Endodermal cell (in vitro differentiated cells): ENCODE results near the gene ATXN10. TPM values are rescaled to one million over a fixed set of nuclear protein-coding genes. Genes with fewer than 3 reads are reported as not detected.

Source experiments
- DNase-seq: peaks from one replicate; pipeline ENCODE4 v3.0.0-alpha.2; 2017
- H3K27ac ChIP-seq: 2 replicates; pipeline ENCODE4 v1.5.1; 2013; ENCODE audit warnings: mild to moderate bottlenecking, low read depth, low read length, moderate library complexity
- H3K27me3 ChIP-seq: 2 replicates; pipeline ENCODE4 v1.6.1; 2013; ENCODE audit warnings: mild to moderate bottlenecking, low read length, moderate library complexity; ENCODE audit not compliant: insufficient read depth, control insufficient read depth, poor library complexity, severe bottlenecking
- H3K36me3 ChIP-seq: 2 replicates; pipeline ENCODE4 v1.7.0; 2013; ENCODE audit warnings: mild to moderate bottlenecking, low read length, moderate library complexity; ENCODE audit not compliant: control insufficient read depth, insufficient read depth
- H3K4me1 ChIP-seq: one replicate; pipeline ENCODE4 v1.7.0; 2013; ENCODE audit warnings: low read length; ENCODE audit not compliant: control insufficient read depth, insufficient read depth
- H3K4me3 ChIP-seq: 2 replicates; pipeline ENCODE4 v1.5.1; 2013; ENCODE audit warnings: mild to moderate bottlenecking, low read length, moderate library complexity
- H3K9ac ChIP-seq: 2 replicates; pipeline ENCODE4 v1.6.1; 2013; ENCODE audit warnings: mild to moderate bottlenecking, low read length, moderate library complexity; ENCODE audit not compliant: poor library complexity, severe bottlenecking; ENCODE audit errors: extremely low read depth
- H3K9me3 ChIP-seq: 2 replicates; pipeline ENCODE4 v1.6.1; 2013; ENCODE audit warnings: mild to moderate bottlenecking, low read length, moderate library complexity; ENCODE audit not compliant: control insufficient read depth
- H3K27ac Mint-ChIP-seq: 2 replicates; pipeline ENCODE4 v1.8.0; 2020; ENCODE audit warnings: mixed read lengths
- H3K27me3 Mint-ChIP-seq: 2 replicates; pipeline ENCODE4 v1.8.0; 2021; ENCODE audit warnings: mild to moderate bottlenecking, mixed read lengths; ENCODE audit not compliant: insufficient read depth
- H3K36me3 Mint-ChIP-seq: 2 replicates; pipeline ENCODE4 v1.8.0; 2020; ENCODE audit warnings: low read depth, mixed read lengths
- H3K4me1 Mint-ChIP-seq: 2 replicates; pipeline ENCODE4 v1.8.0; 2020; ENCODE audit warnings: mixed read lengths
- H3K4me3 Mint-ChIP-seq: 2 replicates; pipeline ENCODE4 v1.8.0; 2020; ENCODE audit warnings: mild to moderate bottlenecking, moderate library complexity, mixed read lengths
- H3K9me3 Mint-ChIP-seq: 2 replicates; pipeline ENCODE4 v1.8.0; 2020; ENCODE audit warnings: mild to moderate bottlenecking, mixed read lengths
- WGBS, 2 experiments: methylation state at CpG; one replicate each; pipeline versions ENCODE4 v1.1.5 to v1.1.7; 2013; ENCODE audit warnings: missing lambda C conversion rate in 2 of 2, mixed read lengths in 1 of 2; ENCODE audit not compliant: insufficient coverage in 1 of 2, insufficient read length in 1 of 2; 5-methylcytosine and 5-hydroxymethylcytosine counted together
- total RNA-seq, 2 donors: library from RNA; stranded (reverse); fragmentation: NEBNext Ultra II Directional in 1 of 2; extraction: Animal tissue kit (Norgen Biotek cat#: 25700) in 1 of 2; gene quantifications; 2 replicates in 1 of 2; 3 replicates in 1 of 2; pipeline ENCODE4 v1.2.1, GENCODE V29; 2021
- TF ChIP-seq, protein P1 (sequence below): fragments of 200-600 bp; sonication (generic); conservative IDR thresholded peaks from 2 replicates; pipeline ENCODE4 v1.5.0; 2021; ENCODE audit warnings: antibody characterized with exemption, mild to moderate bottlenecking

Gene ATXN10
- total RNA-seq, 2 donors from 2014 or later = 223 to 266 TPM

DNA sequence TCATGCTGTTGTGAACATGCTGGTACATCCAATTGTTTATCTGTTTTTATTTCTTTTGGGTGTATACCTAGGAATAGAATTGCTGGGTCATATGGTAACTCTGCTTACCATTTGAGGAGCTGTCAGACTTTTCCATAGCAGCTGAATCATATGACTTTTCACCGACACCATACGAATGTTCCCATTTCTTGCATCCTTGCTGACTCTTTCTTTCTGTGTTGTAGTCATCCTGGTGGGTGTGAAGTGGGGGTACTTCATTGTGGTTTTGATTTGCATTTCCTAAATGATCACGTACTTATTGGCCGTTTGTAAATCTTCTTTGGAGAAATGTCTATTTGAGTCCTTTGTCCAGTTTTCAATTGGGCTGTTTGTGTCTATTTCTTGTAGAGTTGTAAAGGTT is 26.5 kb downstream of the ATXN10 start:
- H3K36me3 ChIP-seq = peaks cover 74% of the 10 kb centered on the region
- no peaks in the 10 kb centered on the region for H3K27me3 Mint-ChIP-seq
- no peak overlapping the region for H3K27ac Mint-ChIP-seq
- H3K27ac ChIP-seq = no peak overlapping the region
- no peak overlapping the region for H3K4me3 ChIP-seq
- no peaks in the 10 kb centered on the region for H3K4me1 ChIP-seq
- TF ChIP-seq, protein P1, sequence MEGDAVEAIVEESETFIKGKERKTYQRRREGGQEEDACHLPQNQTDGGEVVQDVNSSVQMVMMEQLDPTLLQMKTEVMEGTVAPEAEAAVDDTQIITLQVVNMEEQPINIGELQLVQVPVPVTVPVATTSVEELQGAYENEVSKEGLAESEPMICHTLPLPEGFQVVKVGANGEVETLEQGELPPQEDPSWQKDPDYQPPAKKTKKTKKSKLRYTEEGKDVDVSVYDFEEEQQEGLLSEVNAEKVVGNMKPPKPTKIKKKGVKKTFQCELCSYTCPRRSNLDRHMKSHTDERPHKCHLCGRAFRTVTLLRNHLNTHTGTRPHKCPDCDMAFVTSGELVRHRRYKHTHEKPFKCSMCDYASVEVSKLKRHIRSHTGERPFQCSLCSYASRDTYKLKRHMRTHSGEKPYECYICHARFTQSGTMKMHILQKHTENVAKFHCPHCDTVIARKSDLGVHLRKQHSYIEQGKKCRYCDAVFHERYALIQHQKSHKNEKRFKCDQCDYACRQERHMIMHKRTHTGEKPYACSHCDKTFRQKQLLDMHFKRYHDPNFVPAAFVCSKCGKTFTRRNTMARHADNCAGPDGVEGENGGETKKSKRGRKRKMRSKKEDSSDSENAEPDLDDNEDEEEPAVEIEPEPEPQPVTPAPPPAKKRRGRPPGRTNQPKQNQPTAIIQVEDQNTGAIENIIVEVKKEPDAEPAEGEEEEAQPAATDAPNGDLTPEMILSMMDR = no peak
- H3K4me3 Mint-ChIP-seq = no peak overlapping the region
- no peaks in the 10 kb centered on the region for H3K27me3 ChIP-seq
- peaks cover 64% of the 10 kb centered on the region for H3K36me3 Mint-ChIP-seq
- WGBS, 2 experiments = 92 to 94% methylated on average over 2 to 4 of the region's 4 CpGs
- no peak overlapping the region for H3K9ac ChIP-seq
- H3K4me1 Mint-ChIP-seq = peaks cover 8% of the 10 kb centered on the region
- peaks cover 8% of the 10 kb centered on the region for H3K9me3 ChIP-seq
- no peaks in the 10 kb centered on the region for H3K9me3 Mint-ChIP-seq
- DNase-seq = no peak

DNA sequence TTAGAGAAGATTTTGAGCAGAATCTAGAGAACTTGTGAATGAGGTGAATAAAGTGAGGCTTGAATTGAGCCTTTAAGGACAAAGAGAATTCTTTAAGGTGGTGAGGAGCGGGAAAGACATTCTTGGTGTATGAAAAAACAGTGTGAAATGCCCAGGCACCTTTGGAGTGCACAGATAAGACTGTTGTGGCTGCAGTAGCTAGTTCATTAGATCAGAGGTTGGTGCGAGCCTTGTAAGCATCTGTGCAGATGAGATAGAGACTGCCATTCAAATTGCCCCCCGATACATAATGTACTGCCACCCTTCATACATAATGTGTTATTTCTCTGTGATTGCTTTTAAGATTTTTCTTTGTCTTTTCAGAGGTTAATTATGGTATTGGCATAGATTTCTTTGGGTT is 31.3 kb downstream of the ATXN10 start:
- Histone ChIP-seq H3K9me3 (no peaks in the 10 kb centered on the region), H3K36me3 (peaks cover 73% of the 10 kb centered on the region), H3K4me3 (no peak overlapping the region), H3K27ac (no peak overlapping the region), H3K27me3 (no peaks in the 10 kb centered on the region), H3K9ac (no peak overlapping the region), H3K4me1 (no peaks in the 10 kb centered on the region)
- Mint-ChIP-seq H3K27ac (peak overlapping the region; percentile 31), H3K4me3 (no peak overlapping the region), H3K9me3 (no peaks in the 10 kb centered on the region), H3K27me3 (no peaks in the 10 kb centered on the region), H3K36me3 (peaks cover 70% of the 10 kb centered on the region), H3K4me1 (peaks cover 33% of the 10 kb centered on the region)
- TF ChIP-seq, protein P1 = no peak
- no peak for DNase-seq
- 97 to 100% methylated on average over 1 to 2 of the region's 3 CpGs for WGBS, 2 experiments

DNA sequence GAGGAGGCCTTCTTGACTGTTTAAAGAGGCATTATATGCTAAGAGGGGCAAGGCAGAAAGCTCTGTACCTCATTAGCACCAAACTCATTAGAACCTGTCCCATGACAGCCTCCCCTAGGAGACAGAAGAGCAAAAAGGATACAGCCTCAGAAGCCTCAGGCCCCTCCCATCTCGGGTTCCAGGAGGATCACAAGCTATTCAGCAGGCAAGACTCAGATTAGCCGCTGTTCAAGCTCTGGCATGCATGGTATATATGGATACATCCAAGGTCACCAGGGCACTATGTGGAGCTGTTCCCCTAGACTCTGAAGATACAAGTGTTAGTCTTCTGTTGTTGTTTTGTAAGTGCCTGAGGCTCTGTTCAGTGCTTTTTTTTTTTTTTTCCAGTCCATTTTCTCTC is 32.1 kb downstream of the ATXN10 start:
- peak; percentile 65 for DNase-seq
- Histone ChIP-seq H3K27ac (no peak overlapping the region), H3K4me3 (no peak overlapping the region), H3K36me3 (peaks cover 77% of the 10 kb centered on the region), H3K27me3 (no peaks in the 10 kb centered on the region), H3K9me3 (no peaks in the 10 kb centered on the region), H3K9ac (no peak overlapping the region), H3K4me1 (no peaks in the 10 kb centered on the region)
- no peak overlapping the region for H3K4me3 Mint-ChIP-seq
- H3K9me3 Mint-ChIP-seq = no peaks in the 10 kb centered on the region
- H3K27ac Mint-ChIP-seq = peak overlapping the region; percentile 31
- H3K4me1 Mint-ChIP-seq = peaks cover 34% of the 10 kb centered on the region
- peaks cover 69% of the 10 kb centered on the region for H3K36me3 Mint-ChIP-seq
- TF ChIP-seq, protein P1 = no peak
- no peaks in the 10 kb centered on the region for H3K27me3 Mint-ChIP-seq
- WGBS, 2 experiments = 71% methylated on average over 2 of the region's 2 CpGs; no CpG with 5 or more reads in 1 of the 2 experiments
